IMR-90 (cell line): ENCODE measurements around the gene KCTD13. TPM values are rescaled to one million over a fixed set of nuclear protein-coding genes. Genes with fewer than 3 reads are reported as not detected.

ENCODE experiments used
- ATAC-seq: fragments of 200-7000 bp; cut with Tn5 transposase; 2 replicates; pipeline ENCODE4 v1.9.1; 2020; ENCODE audit warnings: low read depth, mild to moderate bottlenecking, moderate library complexity
- BruUV-seq: library from RNA; stranded (reverse); fragments of 400-500 nt; replicated peaks from 2 replicates; lab custom pipeline; 2021; lab: Mats Ljungman, UMichigan
- CTCF ChIA-PET: fragments of 300-600 bp; formaldehyde crosslinking; extraction: SDS; loops from one replicate; lab custom pipeline; 2021; ENCODE audit warnings: antibody characterized with exemption; lab: Yijun Ruan, JAX
- POLR2A ChIA-PET: fragments of 300-600 bp; sonication (Branson Sonifier 250); formaldehyde crosslinking; loops from one replicate; lab custom pipeline; 2022; ENCODE audit warnings: antibody characterized with exemption; ENCODE audit not compliant: unreplicated experiment; lab: Charles Lee
- DNase-seq: peaks from one replicate; pipeline ENCODE4 v3.0.0; 2013
- H2AFZ ChIP-seq: replicated peaks from 2 replicates; pipeline ENCODE3; 2013; ENCODE audit warnings: low read length, mild to moderate bottlenecking; ENCODE audit not compliant: poor library complexity
- H2AK5ac ChIP-seq: 2 replicates; pipeline ENCODE4 v1.6.1; 2013; ENCODE audit warnings: low read depth, low read length, inconsistent platforms
- H2AK9ac ChIP-seq: replicated peaks from 2 replicates; pipeline ENCODE3; 2013; ENCODE audit warnings: mild to moderate bottlenecking, low read depth, low read length, moderate library complexity; ENCODE audit not compliant: poor library complexity
- H2BK120ac ChIP-seq: 2 replicates; pipeline ENCODE4 v1.6.1; 2013; ENCODE audit warnings: low read depth, low read length, inconsistent platforms
- H2BK15ac ChIP-seq: 3 replicates; pipeline ENCODE4 v1.6.1; 2013; ENCODE audit warnings: low read depth, low read length, inconsistent platforms
- H2BK20ac ChIP-seq: 2 replicates; pipeline ENCODE4 v1.6.1; 2013; ENCODE audit warnings: low read depth, mild to moderate bottlenecking, inconsistent platforms, low read length, moderate library complexity
- H2BK5ac ChIP-seq: 2 replicates; pipeline ENCODE4 v1.6.1; 2013; ENCODE audit warnings: mild to moderate bottlenecking, low read depth, low read length, inconsistent platforms; ENCODE audit not compliant: poor library complexity, severe bottlenecking
- H3K14ac ChIP-seq: replicated peaks from 2 replicates; pipeline ENCODE4 v1.6.1; 2013; ENCODE audit warnings: low read depth, low read length, inconsistent platforms
- H3K18ac ChIP-seq: 2 replicates; pipeline ENCODE4 v1.6.1; 2013; ENCODE audit warnings: low read depth, low read length, control low read depth
- H3K23ac ChIP-seq: 2 replicates; pipeline ENCODE4 v1.6.1; 2013; ENCODE audit warnings: low read depth, low read length, inconsistent platforms
- H3K27ac ChIP-seq: 2 replicates; pipeline ENCODE4 v1.5.1; 2013; ENCODE audit warnings: mild to moderate bottlenecking, control low read depth, low read length; ENCODE audit not compliant: insufficient read depth
- H3K27me3 ChIP-seq: 2 replicates; pipeline ENCODE4 v1.6.1; 2013; ENCODE audit warnings: low read length; ENCODE audit not compliant: control insufficient read depth, insufficient read depth
- H3K36me3 ChIP-seq: 2 replicates; pipeline ENCODE4 v1.6.1; 2013; ENCODE audit warnings: low read length, mixed read lengths; ENCODE audit not compliant: control insufficient read depth, insufficient read depth
- H3K4ac ChIP-seq: 2 replicates; pipeline ENCODE4 v1.6.1; 2013; ENCODE audit warnings: low read depth, low read length, inconsistent platforms
- H3K4me1 ChIP-seq: 2 replicates; pipeline ENCODE4 v1.6.1; 2013; ENCODE audit warnings: low read length, mixed read lengths; ENCODE audit not compliant: control insufficient read depth, insufficient read depth
- H3K4me2 ChIP-seq: 2 replicates; pipeline ENCODE4 v1.6.1; 2013; ENCODE audit warnings: low read depth, mild to moderate bottlenecking, control low read depth, low read length, moderate library complexity
- H3K4me3 ChIP-seq: 2 replicates; pipeline ENCODE4 v1.5.1; 2013; ENCODE audit warnings: low read depth, mild to moderate bottlenecking, control low read depth, low read length, moderate library complexity; ENCODE audit not compliant: insufficient read depth
- H3K56ac ChIP-seq: 2 replicates; pipeline ENCODE4 v1.6.1; 2013; ENCODE audit warnings: low read length, inconsistent platforms; ENCODE audit not compliant: insufficient read depth; ENCODE audit errors: extremely low read depth
- H3K79me1 ChIP-seq, 2 experiments: 2 replicates each; pipeline ENCODE4 v1.6.1; 2013; ENCODE audit warnings: low read length in 2 of 2, inconsistent platforms in 1 of 2, low read depth in 1 of 2
- H3K9ac ChIP-seq: 2 replicates; pipeline ENCODE4 v1.6.1; 2013; ENCODE audit warnings: low read depth, low read length, control low read depth
- H3K9me1 ChIP-seq: 2 replicates; pipeline ENCODE4 v1.6.1; 2013; ENCODE audit warnings: low read length, inconsistent platforms; ENCODE audit not compliant: insufficient read depth
- H3K9me3 ChIP-seq: 2 replicates; pipeline ENCODE4 v1.6.1; 2013; ENCODE audit warnings: low read length; ENCODE audit not compliant: control insufficient read depth, insufficient read depth
- H4K20me1 ChIP-seq: 2 replicates; pipeline ENCODE4 v1.6.1; 2013; ENCODE audit warnings: low read length, inconsistent platforms; ENCODE audit not compliant: insufficient read depth
- H4K5ac ChIP-seq: 2 replicates; pipeline ENCODE4 v1.6.1; 2013; ENCODE audit warnings: mild to moderate bottlenecking, low read depth, low read length, control low read depth
- H4K8ac ChIP-seq, 2 experiments: 2 replicates each; pipeline ENCODE4 v1.6.1; 2013; ENCODE audit warnings: low read depth in 2 of 2, low read length in 2 of 2, control low read depth in 1 of 2, inconsistent platforms in 1 of 2
- H4K91ac ChIP-seq: 2 replicates; pipeline ENCODE4 v1.6.1; 2013; ENCODE audit warnings: low read depth, low read length, inconsistent platforms; ENCODE audit not compliant: insufficient read depth
- CEBPB ChIP-seq: IDR thresholded peaks from 2 replicates; pipeline ENCODE4 v1.6.1; 2012; ENCODE audit warnings: low read depth, low read length, improper control_type of control experiment
- MAFK ChIP-seq: IDR thresholded peaks from 2 replicates; pipeline ENCODE4 v1.6.1; 2012; ENCODE audit warnings: low read depth, low read length, improper control_type of control experiment
- RFX5 ChIP-seq: IDR thresholded peaks from 2 replicates; pipeline ENCODE4 v1.8.0; 2012; ENCODE audit warnings: low read depth, mild to moderate bottlenecking, low read length, moderate library complexity
- WGBS, 2 experiments: methylation state at CpG; one replicate each; pipeline versions ENCODE4 v1.1.5 to v1.1.7; 2013; ENCODE audit warnings: missing lambda C conversion rate in 2 of 2; ENCODE audit not compliant: insufficient read length in 1 of 2; ENCODE audit errors: extremely low coverage in 2 of 2; 5-methylcytosine and 5-hydroxymethylcytosine counted together
- dilution Hi-C: fragments of 300-500 bp; cut with HindIII; formaldehyde crosslinking; loops from one replicate; pipeline ENCODE4 v1.14.3; 2018; ENCODE audit warnings: low sequenced_read_pairs; ENCODE audit not compliant: unreplicated experiment
- in situ Hi-C: fragments of 300-500 bp; cut with MboI; formaldehyde crosslinking; loops from 3 replicates; pipeline ENCODE4 v1.14.3; 2019; ENCODE audit warnings: low sequenced_read_pairs, inconsistent platforms, mixed read lengths
- intact Hi-C: fragments of 100-400 bp; cut with micrococcal nuclease; formaldehyde crosslinking; loops from 2 replicates; pipeline ENCODE4 v1.10.0; 2022
- polyA plus RNA-seq, 3 experiments: library from polyadenylated mRNA; depleted of rRNA; stranded (reverse); fragments of >200 nt; gene quantifications; 2 replicates each; pipeline ENCODE4 v1.2.3, GENCODE V29; 2012; ENCODE audit warnings: low replicate concordance in 1 of 3
- total RNA-seq: library from RNA; depleted of rRNA; stranded (reverse); fragments of >200 nt; gene quantifications from 2 replicates; pipeline ENCODE4 v1.2.3, GENCODE V29; 2012
- TF ChIP-seq, protein P1 (sequence below): fragments of 150-350 bp; IDR thresholded peaks from 2 replicates; pipeline ENCODE4 v1.6.1; 2016; ENCODE audit warnings: low read depth, mild to moderate bottlenecking, low read length, moderate library complexity, borderline replicate concordance

KCTD13 gene
- total and polyA plus RNA-seq, 2 of the 4 experiments (the other 2 are of a cell fraction), result 4.1 to 20.7 TPM

- Histone ChIP-seq H4K91ac (no peak overlapping the region), H3K27ac (no peak overlapping the region), H3K4ac (no peak overlapping the region), H2BK15ac (no peak overlapping the region), H3K4me3 (no peak overlapping the region), H2BK120ac (no peak overlapping the region), H3K36me3 (peaks cover 18% of the 10 kb centered on the region), H2AK5ac (no peak overlapping the region), H4K20me1 (peaks cover 7% of the 10 kb centered on the region; the same call in 1 of the 2 replicates), H3K4me1 (no peaks in the 10 kb centered on the region; the same call in 1 of the 2 replicates), H3K27me3 (no peaks in the 10 kb centered on the region), H3K9me1 (peaks cover 22% of the 10 kb centered on the region), H2AFZ (no peak overlapping the region), H4K5ac (no peak overlapping the region), H2BK20ac (no peak overlapping the region), H3K18ac (no peak overlapping the region), H3K9ac (no peak overlapping the region), H3K56ac (no peak overlapping the region), H2BK5ac (peak overlapping the region; percentile 20), H2AK9ac (no peak overlapping the region), H3K4me2 (no peak overlapping the region), H3K79me1 (peaks cover 10 to 26% of the 10 kb centered on the region in 2 experiments; a peak in 3 of 4 replicates), H3K14ac (0 out of 2 replicates have a peak overlapping the region, but pooled peaks have one; percentile 14), H3K23ac (no peak overlapping the region), H3K9me3 (no peaks in the 10 kb centered on the region), H4K8ac (no peak overlapping the region)
- DNase-seq (peak; percentile 65), ATAC-seq (peak; percentile 36; the same call in 1 of the 2 replicates)
- TF ChIP-seq, protein P1, sequence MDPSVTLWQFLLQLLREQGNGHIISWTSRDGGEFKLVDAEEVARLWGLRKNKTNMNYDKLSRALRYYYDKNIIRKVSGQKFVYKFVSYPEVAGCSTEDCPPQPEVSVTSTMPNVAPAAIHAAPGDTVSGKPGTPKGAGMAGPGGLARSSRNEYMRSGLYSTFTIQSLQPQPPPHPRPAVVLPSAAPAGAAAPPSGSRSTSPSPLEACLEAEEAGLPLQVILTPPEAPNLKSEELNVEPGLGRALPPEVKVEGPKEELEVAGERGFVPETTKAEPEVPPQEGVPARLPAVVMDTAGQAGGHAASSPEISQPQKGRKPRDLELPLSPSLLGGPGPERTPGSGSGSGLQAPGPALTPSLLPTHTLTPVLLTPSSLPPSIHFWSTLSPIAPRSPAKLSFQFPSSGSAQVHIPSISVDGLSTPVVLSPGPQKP, result no peak
- no peak for TF ChIP-seq RFX5
- no peak for TF ChIP-seq MAFK
- TF ChIP-seq CEBPB, result peak; percentile 71
- intact Hi-C loops (no loop called here), dilution Hi-C loops (no loop called here), in situ Hi-C loops (no loop called here)
- CTCF ChIA-PET, result no interaction called here
- POLR2A ChIA-PET, result no interaction called here
- WGBS, 2 experiments, result 40% methylated on average over 1 of the region's 2 CpGs; no CpG with 5 or more reads in 1 of the 2 experiments
- BruUV-seq, result no TSS peak
Observed at GRCh38 chr16:29909391-29909790, 16.6 kb downstream of the KCTD13 start.
